SK-N-SH (cell line): ENCODE results near the gene MSI1. TPM values are rescaled to one million over a fixed set of nuclear protein-coding genes. Genes with fewer than 3 reads are reported as not detected.

Experiments
- CTCF ChIA-PET: fragments of 300-600, 350-600 bp; formaldehyde crosslinking; extraction: SDS; loops from one replicate; lab custom pipeline; 2021; lab: Yijun Ruan, JAX
- POLR2A ChIA-PET: fragments of 350-600 bp; sonication (Branson Sonifier 250); formaldehyde crosslinking; extraction: SDS; loops from one replicate; lab custom pipeline; 2020; ENCODE audit warnings: antibody characterized with exemption, inconsistent platforms; lab: Yijun Ruan, JAX
- DNase-seq: peaks from one replicate; pipeline ENCODE4 v3.0.0; 2012
- H2AFZ ChIP-seq: fragments of 200-600 bp; sonication (generic); 2 replicates; pipeline ENCODE4 v1.8.1; 2016; ENCODE audit warnings: antibody characterized with exemption, mild to moderate bottlenecking, low read depth
- H3F3A ChIP-seq: fragments of 200-600 bp; sonication (generic); replicated peaks from 2 replicates; pipeline ENCODE3; 2016; ENCODE audit warnings: antibody characterized with exemption, mild to moderate bottlenecking; ENCODE audit not compliant: insufficient read depth
- H3K27ac ChIP-seq, 2 experiments: fragments of 200-500 bp in 1 of 2; fragments of 200-600 bp in 1 of 2; sonication (Bioruptor generic) in 1 of 2; sonication (generic), shearing (Covaris generic) in 1 of 2; 2 replicates each; pipeline versions ENCODE4 v1.5.1 to v1.6.1; 2014 to 2016; ENCODE audit warnings: low read depth in 2 of 2, inconsistent platforms in 1 of 2, low read length in 1 of 2, mild to moderate bottlenecking in 1 of 2, mixed read lengths in 1 of 2
- H3K27me3 ChIP-seq: fragments of 200-600 bp; sonication (generic), shearing (Covaris generic); 2 replicates; pipeline ENCODE4 v1.6.1; 2016; ENCODE audit warnings: mixed run types; ENCODE audit not compliant: insufficient read depth
- H3K36me3 ChIP-seq, 2 experiments: fragments of 200-500 bp in 1 of 2; fragments of 200-600 bp in 1 of 2; sonication (Bioruptor generic) in 1 of 2; sonication (generic) in 1 of 2; replicated peaks in 1 of 2; 2 replicates each; pipeline versions ENCODE3 to v1.5.1; 2014 to 2016; ENCODE audit warnings: low read length in 1 of 2, mild to moderate bottlenecking in 1 of 2; ENCODE audit not compliant: insufficient read depth in 2 of 2, control insufficient read depth in 1 of 2
- H3K4me1 ChIP-seq, 2 experiments: fragments of 200-500 bp in 1 of 2; fragments of 200-600 bp in 1 of 2; sonication (Bioruptor generic) in 1 of 2; sonication (generic), shearing (Covaris generic) in 1 of 2; 2 replicates each; pipeline versions ENCODE4 v1.5.1 to v1.6.1; 2014 to 2016; ENCODE audit warnings: low read depth in 1 of 2, low read length in 1 of 2, mixed run types in 1 of 2; ENCODE audit not compliant: insufficient read depth in 2 of 2, control insufficient read depth in 1 of 2
- H3K4me2 ChIP-seq: fragments of 200-600 bp; sonication (generic), shearing (Covaris generic); 2 replicates; pipeline ENCODE4 v1.6.1; 2017; ENCODE audit warnings: mixed run types
- H3K4me3 ChIP-seq, 2 experiments: fragments of 200-500 bp in 1 of 2; fragments of 200-600 bp in 1 of 2; sonication (Bioruptor generic) in 1 of 2; sonication (generic), shearing (Covaris generic) in 1 of 2; 2 replicates each; pipeline versions ENCODE4 v1.5.1 to v1.8.1; 2014 to 2016; ENCODE audit warnings: low read depth in 2 of 2, inconsistent platforms in 1 of 2, low read length in 1 of 2, mild to moderate bottlenecking in 1 of 2, mixed read lengths in 1 of 2, moderate library complexity in 1 of 2
- H3K79me2 ChIP-seq: fragments of 200-600 bp; sonication (generic); 2 replicates; pipeline ENCODE4 v1.8.1; 2017; ENCODE audit warnings: mild to moderate bottlenecking; ENCODE audit not compliant: insufficient read depth
- H3K9ac ChIP-seq: fragments of 200-600 bp; sonication (generic); 2 replicates; pipeline ENCODE4 v1.6.1; 2017; ENCODE audit warnings: mixed run types
- H3K9me2 ChIP-seq: fragments of 200-600 bp; sonication (generic); 2 replicates; pipeline ENCODE4 v1.6.1; 2017; ENCODE audit warnings: mixed run types
- H3K9me3 ChIP-seq: fragments of 200-600 bp; sonication (generic); 2 replicates; pipeline ENCODE4 v1.6.1; 2017; ENCODE audit warnings: mixed run types, mild to moderate bottlenecking, moderate library complexity
- H4K20me1 ChIP-seq: fragments of 200-600 bp; sonication (generic); 2 replicates; pipeline ENCODE4 v1.6.1; 2017; ENCODE audit warnings: mild to moderate bottlenecking, mixed run types; ENCODE audit not compliant: insufficient read depth
- CHD2 ChIP-seq: fragments of 150-350 bp; IDR thresholded peaks from 2 replicates; pipeline ENCODE4 v1.6.1; 2018; ENCODE audit warnings: low read length; ENCODE audit not compliant: partially characterized antibody
- EZH2phosphoT487 ChIP-seq: fragments of 200-600 bp; sonication (generic); IDR thresholded peaks from 2 replicates; pipeline ENCODE4 v1.6.1; 2017; ENCODE audit warnings: low read depth, mixed run types, mild to moderate bottlenecking, antibody characterized with exemption, moderate library complexity, borderline replicate concordance
- FOXJ3 ChIP-seq: sonication (generic); formaldehyde crosslinking; IDR thresholded peaks from 2 replicates; pipeline ENCODE4 v1.5.1; 2020; ENCODE audit warnings: mild to moderate bottlenecking, missing genetic modification reagents
- FOXM1 ChIP-seq: IDR thresholded peaks from 2 replicates; pipeline ENCODE4 v1.4.0; 2012; ENCODE audit warnings: low read depth, mild to moderate bottlenecking
- GABPA ChIP-seq: IDR thresholded peaks from 2 replicates; pipeline ENCODE4 v1.4.0; 2012; ENCODE audit warnings: low read depth, mild to moderate bottlenecking
- GATA2 ChIP-seq: sonication (generic); formaldehyde crosslinking; IDR thresholded peaks from 2 replicates; pipeline ENCODE4 v1.5.0; 2020; ENCODE audit warnings: mild to moderate bottlenecking, missing genetic modification reagents
- MEF2A ChIP-seq: IDR thresholded peaks from 2 replicates; pipeline ENCODE4 v1.4.0; 2012; ENCODE audit warnings: low read depth, borderline replicate concordance
- MXI1 ChIP-seq: IDR thresholded peaks from 2 replicates; pipeline ENCODE4 v1.6.1; 2012; ENCODE audit warnings: mild to moderate bottlenecking, low read depth, low read length, improper control_type of control experiment
- NFIC ChIP-seq: IDR thresholded peaks from 2 replicates; pipeline ENCODE4 v1.4.0; 2012; ENCODE audit warnings: borderline replicate concordance
- NRF1 ChIP-seq: IDR thresholded peaks from 2 replicates; pipeline ENCODE4 v1.6.1; 2012; ENCODE audit warnings: low read depth, mild to moderate bottlenecking, low read length
- RAD21 ChIP-seq: IDR thresholded peaks from 2 replicates; pipeline ENCODE4 v1.6.1; 2012; ENCODE audit warnings: mild to moderate bottlenecking, low read length
- RCOR1 ChIP-seq: fragments of 150-350 bp; IDR thresholded peaks from 2 replicates; pipeline ENCODE4 v1.6.1; 2017; ENCODE audit warnings: antibody characterized with exemption, low read length
- RXRA ChIP-seq: IDR thresholded peaks from 2 replicates; pipeline ENCODE4 v1.4.0; 2012; ENCODE audit warnings: low read depth, mild to moderate bottlenecking, borderline replicate concordance
- SMC3 ChIP-seq: IDR thresholded peaks from 2 replicates; pipeline ENCODE4 v1.6.1; 2012; ENCODE audit warnings: low read depth, low read length, improper control_type of control experiment
- TAF1 ChIP-seq: IDR thresholded peaks from 2 replicates; pipeline ENCODE4 v1.6.1; 2012; ENCODE audit warnings: low read depth, mild to moderate bottlenecking, low read length, moderate library complexity, borderline replicate concordance
- TEAD4 ChIP-seq: IDR thresholded peaks from 2 replicates; pipeline ENCODE4 v1.4.0; 2012; ENCODE audit warnings: mild to moderate bottlenecking, borderline replicate concordance; ENCODE audit not compliant: insufficient read depth
- WGBS: methylation state at CpG from one replicate; pipeline ENCODE4 v1.1.6; 2017; ENCODE audit warnings: low lambda C conversion rate; 5-methylcytosine and 5-hydroxymethylcytosine counted together
- polyA plus RNA-seq, 3 experiments: library from polyadenylated mRNA; depleted of rRNA; stranded (reverse); fragments of >200 nt; gene quantifications; 2 replicates each; pipeline ENCODE4 v1.2.3, GENCODE V29; 2012
- TF ChIP-seq, protein P1 (sequence below): fragments of 200-600 bp; sonication (generic); IDR thresholded peaks from 2 replicates; pipeline ENCODE4 v1.6.1; 2017; ENCODE audit warnings: antibody characterized with exemption, mild to moderate bottlenecking, moderate library complexity
- TF ChIP-seq, protein P2 (sequence below): fragments of 150-350 bp; IDR thresholded peaks from 2 replicates; pipeline ENCODE4 v1.6.1; 2017; ENCODE audit warnings: antibody characterized with exemption, low read length, low read depth, borderline replicate concordance
- TF ChIP-seq, protein P3 (sequence below): IDR thresholded peaks from 2 replicates; pipeline ENCODE4 v1.4.0; 2012; ENCODE audit warnings: low read depth
- TF ChIP-seq, protein P4 (sequence below): fragments of 150-350 bp; IDR thresholded peaks from 2 replicates; pipeline ENCODE4 v1.6.1; 2016; ENCODE audit warnings: mild to moderate bottlenecking, low read depth, low read length

Gene MSI1
- 1.3 and 1.7 TPM in 2 replicates for polyA plus RNA-seq (2012; rRNA removed)
- 1.4 and 1.5 TPM in 2 replicates for polyA plus RNA-seq (2012; cell fraction: cytosol; rRNA removed)
- 1.7 and 2.2 TPM in 2 replicates for polyA plus RNA-seq (2012; cell fraction: nucleus; rRNA removed)

DNA sequence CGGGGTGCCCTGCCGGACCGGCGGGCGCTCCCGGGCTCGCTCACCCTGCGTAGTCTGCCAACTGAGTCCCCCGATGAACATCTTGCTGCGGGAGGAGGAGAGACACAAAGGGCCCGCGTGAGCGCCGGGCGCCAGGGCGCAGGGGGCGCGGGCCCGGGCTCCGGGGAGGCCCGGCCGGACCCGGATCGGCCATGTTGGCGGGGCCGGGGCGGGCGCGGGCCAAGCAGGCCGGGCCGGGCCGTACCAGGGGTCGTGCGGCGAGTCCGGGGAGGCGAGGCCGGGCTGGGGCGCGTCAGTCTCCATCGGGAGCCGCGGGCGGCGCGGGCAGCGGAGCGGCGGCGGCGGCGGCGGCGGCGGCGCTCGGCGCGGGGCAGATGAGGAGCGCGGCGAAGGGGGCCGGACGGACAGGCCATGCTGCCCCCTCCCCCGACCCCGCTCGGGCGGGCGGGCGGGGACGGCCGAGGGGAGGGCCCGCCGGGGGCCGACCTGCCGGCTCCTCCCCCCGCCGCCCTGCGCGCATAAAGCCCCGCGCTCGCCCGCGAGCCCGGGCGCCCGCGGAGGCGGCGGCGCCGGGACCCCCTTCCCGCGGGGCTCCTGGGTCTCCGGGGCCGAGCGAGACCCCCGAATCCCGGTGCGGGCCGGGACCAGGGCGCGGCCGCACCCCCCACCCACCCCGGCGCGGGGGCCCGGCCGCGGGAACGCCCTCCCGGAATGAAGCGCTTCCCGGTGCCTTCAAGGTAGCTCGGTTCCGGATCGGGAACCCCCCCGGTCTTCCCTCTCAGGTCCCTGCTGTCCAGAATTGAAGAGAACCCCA, at the start of gene MSI1:
MSI1 (minus strand) TSS at position 376 of the 814 bp plus-strand sequence; CDS start at position 303, 73 bp downstream.
- peaks cover 5% of the 10 kb centered on the region for H3F3A ChIP-seq
- ChIA-PET POLR2A (no interaction called here), CTCF (interaction anchor here (0.6 to 9.0 kb wide), 2 partner anchors 61 kb away, joined by 3 to 95 read pairs; no protein-coding TSS in a partner anchor)
- no peaks in the 10 kb centered on the region for H4K20me1 ChIP-seq
- no peaks in the 10 kb centered on the region for H3K9me2 ChIP-seq
- no peak for TF ChIP-seq SMC3
- TF ChIP-seq GATA2 (CRISPR knock-in tag), result no peak
- TF ChIP-seq EZH2phosphoT487, result no peak
- TF ChIP-seq NRF1, result no peak
- no peak for TF ChIP-seq TAF1
- no peak for TF ChIP-seq RCOR1
- TF ChIP-seq MXI1, result no peak
- TF ChIP-seq CHD2, result no peak
- TF ChIP-seq, protein P1, sequence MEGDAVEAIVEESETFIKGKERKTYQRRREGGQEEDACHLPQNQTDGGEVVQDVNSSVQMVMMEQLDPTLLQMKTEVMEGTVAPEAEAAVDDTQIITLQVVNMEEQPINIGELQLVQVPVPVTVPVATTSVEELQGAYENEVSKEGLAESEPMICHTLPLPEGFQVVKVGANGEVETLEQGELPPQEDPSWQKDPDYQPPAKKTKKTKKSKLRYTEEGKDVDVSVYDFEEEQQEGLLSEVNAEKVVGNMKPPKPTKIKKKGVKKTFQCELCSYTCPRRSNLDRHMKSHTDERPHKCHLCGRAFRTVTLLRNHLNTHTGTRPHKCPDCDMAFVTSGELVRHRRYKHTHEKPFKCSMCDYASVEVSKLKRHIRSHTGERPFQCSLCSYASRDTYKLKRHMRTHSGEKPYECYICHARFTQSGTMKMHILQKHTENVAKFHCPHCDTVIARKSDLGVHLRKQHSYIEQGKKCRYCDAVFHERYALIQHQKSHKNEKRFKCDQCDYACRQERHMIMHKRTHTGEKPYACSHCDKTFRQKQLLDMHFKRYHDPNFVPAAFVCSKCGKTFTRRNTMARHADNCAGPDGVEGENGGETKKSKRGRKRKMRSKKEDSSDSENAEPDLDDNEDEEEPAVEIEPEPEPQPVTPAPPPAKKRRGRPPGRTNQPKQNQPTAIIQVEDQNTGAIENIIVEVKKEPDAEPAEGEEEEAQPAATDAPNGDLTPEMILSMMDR, result no peak
- TF ChIP-seq GABPA, result no peak
- TF ChIP-seq, protein P2, sequence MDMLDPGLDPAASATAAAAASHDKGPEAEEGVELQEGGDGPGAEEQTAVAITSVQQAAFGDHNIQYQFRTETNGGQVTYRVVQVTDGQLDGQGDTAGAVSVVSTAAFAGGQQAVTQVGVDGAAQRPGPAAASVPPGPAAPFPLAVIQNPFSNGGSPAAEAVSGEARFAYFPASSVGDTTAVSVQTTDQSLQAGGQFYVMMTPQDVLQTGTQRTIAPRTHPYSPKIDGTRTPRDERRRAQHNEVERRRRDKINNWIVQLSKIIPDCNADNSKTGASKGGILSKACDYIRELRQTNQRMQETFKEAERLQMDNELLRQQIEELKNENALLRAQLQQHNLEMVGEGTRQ, result no peak
- no peak for TF ChIP-seq FOXJ3 (CRISPR knock-in tag)
- no peak for TF ChIP-seq RXRA
- no peak for TF ChIP-seq NFIC
- no peak for TF ChIP-seq MEF2A
- TF ChIP-seq TEAD4, result no peak
- TF ChIP-seq, protein P3, sequence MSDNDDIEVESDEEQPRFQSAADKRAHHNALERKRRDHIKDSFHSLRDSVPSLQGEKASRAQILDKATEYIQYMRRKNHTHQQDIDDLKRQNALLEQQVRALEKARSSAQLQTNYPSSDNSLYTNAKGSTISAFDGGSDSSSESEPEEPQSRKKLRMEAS, result no peak
- no peak for TF ChIP-seq RAD21
- TF ChIP-seq, protein P4, sequence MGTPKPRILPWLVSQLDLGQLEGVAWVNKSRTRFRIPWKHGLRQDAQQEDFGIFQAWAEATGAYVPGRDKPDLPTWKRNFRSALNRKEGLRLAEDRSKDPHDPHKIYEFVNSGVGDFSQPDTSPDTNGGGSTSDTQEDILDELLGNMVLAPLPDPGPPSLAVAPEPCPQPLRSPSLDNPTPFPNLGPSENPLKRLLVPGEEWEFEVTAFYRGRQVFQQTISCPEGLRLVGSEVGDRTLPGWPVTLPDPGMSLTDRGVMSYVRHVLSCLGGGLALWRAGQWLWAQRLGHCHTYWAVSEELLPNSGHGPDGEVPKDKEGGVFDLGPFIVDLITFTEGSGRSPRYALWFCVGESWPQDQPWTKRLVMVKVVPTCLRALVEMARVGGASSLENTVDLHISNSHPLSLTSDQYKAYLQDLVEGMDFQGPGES, result no peak
- no peak for TF ChIP-seq FOXM1
- H3K4me1 ChIP-seq, result peaks cover 0 to 19% of the 10 kb centered on the region in 2 experiments; a peak in 1 of 4 replicates
- H3K9me3 ChIP-seq, result no peaks in the 10 kb centered on the region
- WGBS, result no CpG with 5 or more reads among the region's 119 CpGs
- H3K36me3 ChIP-seq, result no peaks in the 10 kb centered on the region
- H2AFZ ChIP-seq, result peak within 1 kb of the TSS; percentile 65; the same call in 1 of the 2 replicates
- peak within 1 kb of the TSS; percentile 60 for H3K4me3 ChIP-seq
- peak within 1 kb of the TSS; percentile 74 for H3K4me2 ChIP-seq
- no peaks in the 10 kb centered on the region for H3K79me2 ChIP-seq
- DNase-seq, result peak; percentile 93
- peak within 1 kb of the TSS in 1 of 2 experiments; percentile 60; a peak in 1 of 4 replicates for H3K27ac ChIP-seq
- peak within 1 kb of the TSS; percentile 21; the same call in 1 of the 2 replicates for H3K9ac ChIP-seq
- peaks cover 36% of the 10 kb centered on the region for H3K27me3 ChIP-seq
